ACHN (cell line): ENCODE results near the gene THRAP3.

Experiments used
- DNase-seq: peaks from one replicate; pipeline ENCODE4 v3.0.0-alpha.2; 2015
- in situ Hi-C: cut with HindIII; loops from 2 replicates; pipeline ENCODE4 v1.10.0; 2017; ENCODE audit warnings: low sequenced_read_pairs, low pct_ligation_motif_present, low pct_unique_long_range_greater_than_20kb

Gene THRAP3

DNA sequence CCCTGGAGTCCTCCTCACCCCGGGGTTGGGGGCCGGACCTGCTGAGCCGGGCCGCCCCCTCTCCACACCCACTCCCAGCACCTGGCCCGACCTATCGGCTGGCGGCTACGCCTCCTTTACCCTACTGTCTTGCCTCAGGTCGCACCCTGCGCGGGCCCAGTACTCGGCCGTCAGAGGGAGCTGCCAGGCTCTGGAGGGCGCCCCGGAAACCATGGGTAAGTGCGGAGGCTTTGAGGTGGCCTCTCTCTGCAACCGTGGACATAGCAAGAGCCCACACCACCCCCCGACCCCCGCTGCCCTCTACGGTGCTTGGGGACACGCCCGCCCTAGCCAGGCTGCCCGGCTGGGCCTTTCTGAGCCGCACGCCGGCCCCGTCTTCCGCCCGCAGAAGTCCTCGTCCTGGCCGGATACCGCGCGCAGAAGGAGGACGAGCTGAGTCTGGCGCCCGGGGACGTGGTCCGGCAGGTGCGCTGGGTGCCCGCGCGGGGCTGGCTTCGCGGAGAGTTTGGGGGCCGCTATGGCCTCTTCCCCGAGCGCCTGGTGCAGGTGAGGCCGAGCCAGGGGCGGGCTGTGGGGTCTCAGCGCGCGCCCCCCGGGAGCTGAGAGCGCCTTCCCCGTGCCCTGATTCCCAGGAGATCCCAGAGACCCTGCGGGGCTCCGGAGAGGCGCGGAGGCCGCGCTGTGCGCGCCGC lies 82.1 kb downstream of the THRAP3 start, which contains the start of gene SH3D21:
Gene SH3D21, plus strand, starts transcription at position 159 of the 692 bp plus-strand sequence. Its CDS starts 53 bp downstream, at position 212.
- peak; percentile 67 for DNase-seq
- in situ Hi-C loops = no loop called here

DNA sequence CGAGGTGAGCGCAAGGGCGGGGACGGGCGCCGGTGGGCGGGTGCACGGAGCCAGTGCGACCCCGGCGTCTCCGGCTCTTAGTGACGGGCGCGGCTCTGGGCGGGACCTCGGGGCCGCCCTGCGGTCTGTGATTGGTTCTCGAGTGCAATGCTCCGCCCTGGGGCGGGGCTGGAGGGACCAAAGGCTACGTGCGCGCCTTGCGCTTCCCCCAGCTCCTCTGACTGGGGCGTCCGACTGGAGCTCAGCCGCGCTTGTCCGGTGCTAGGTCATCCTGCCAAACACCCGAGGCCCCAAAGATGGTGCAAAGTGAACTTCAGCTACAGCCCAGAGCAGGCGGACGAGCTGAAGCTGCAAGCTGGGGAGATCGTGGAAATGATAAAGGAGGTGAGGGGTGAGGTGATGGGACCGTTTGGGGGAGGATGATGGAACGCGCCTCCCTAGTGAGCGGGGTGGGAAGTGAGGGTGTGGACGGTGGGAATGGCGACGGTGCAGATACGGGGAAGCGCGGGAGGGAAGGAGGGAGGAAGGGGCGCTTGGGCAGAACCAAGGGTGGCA lies 82.7 kb downstream of the THRAP3 start:
- DNase-seq = peak; percentile 93
- in situ Hi-C loops = no loop called here

DNA sequence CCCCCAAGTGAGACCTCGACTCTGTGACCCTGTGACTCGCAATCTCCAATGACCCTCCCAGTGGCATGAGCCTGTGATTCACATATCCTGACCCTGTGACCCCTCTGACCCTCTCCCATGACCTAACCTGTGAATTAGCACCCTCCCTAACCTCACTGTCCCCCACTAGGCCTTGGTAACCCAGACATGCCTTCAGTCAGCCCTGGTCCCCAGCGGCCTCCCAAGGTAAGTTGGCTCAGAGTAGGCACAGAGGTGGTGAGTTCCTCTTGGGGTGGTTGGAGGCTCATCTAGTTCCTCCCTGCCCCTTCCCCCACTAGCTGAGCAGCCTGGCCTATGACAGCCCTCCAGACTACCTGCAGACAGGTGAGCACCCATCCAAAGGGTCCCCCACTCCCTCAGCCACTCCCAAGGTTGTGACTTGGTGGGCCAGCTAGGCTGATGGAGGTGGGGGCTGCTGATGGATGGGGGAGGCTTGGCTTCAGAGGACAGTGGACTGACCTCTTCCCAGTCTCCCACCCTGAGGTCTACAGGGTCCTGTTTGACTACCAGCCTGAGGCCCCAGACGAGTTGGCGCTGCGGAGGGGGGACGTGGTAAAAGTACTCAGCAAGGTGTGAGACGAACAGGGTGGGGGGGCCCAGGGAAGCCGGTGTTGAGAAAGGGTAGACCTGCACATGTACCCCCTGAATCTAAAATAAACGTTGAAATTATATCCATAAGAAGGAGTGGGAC lies 83.5 kb downstream of the THRAP3 start:
- no peak for DNase-seq
- in situ Hi-C loops = no loop called here

DNA sequence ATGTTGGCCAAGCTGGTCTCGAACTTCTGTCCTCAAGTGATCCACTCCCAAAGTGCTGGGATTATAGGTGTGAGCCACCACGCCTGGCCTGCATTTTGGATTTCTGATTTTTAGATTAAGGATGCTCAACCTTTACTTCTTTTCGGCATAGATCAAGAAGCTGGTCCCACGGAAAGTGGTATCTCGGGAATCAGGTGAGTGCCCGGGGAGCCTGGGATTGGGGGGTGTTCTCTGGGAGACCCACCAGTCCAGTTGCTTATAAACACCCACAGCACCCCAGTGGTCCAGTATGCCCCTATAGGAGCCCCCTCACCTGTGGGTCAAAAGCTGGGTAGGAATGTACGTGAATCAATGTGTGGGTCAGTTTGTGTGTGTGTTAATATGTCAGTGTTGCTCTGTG lies 85.2 kb downstream of the THRAP3 start:
- DNase-seq = no peak
- in situ Hi-C loops = no loop called here

DNA sequence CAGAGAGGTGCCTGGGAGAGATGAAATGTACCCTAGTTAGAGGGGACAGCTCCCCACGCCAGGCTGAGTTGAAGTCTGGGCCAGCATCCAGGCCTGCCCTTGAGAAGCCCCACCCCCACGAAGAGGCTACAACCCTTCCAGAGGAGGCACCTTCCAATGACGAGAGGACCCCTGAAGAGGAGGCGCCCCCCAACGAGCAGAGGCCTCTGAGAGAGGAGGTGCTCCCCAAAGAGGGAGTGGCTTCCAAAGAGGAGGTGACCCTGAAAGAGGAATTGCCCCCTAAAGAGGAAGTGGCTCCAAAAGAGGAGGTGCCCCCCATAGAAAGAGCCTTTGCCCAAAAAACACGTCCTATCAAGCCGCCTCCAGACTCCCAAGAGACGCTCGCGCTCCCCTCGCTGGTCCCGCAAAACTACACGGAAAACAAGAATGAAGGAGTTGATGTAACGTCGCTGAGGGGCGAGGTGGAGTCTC lies 96.1 kb downstream of the THRAP3 start:
- DNase-seq = no peak
- in situ Hi-C loops = no loop called here

DNA sequence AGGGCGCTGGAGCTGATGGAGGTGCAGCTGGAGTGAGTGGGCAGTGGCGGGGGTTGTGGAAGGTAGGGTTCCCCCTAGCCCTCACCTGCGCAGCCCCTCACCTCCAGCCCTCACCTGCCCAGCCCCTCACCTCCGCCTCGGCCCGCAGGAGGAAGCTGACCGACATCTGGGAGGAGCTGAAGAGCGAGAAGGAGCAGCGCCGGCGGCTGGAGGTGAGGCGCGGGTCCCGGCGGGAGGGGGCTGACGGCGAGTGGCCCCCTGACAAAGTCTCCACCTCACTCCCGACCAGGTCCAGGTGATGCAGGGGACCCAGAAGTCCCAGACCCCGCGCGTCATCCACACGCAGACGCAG lies 96.5 kb downstream of the THRAP3 start:
- DNase-seq = no peak
- in situ Hi-C loops = no loop called here

DNA sequence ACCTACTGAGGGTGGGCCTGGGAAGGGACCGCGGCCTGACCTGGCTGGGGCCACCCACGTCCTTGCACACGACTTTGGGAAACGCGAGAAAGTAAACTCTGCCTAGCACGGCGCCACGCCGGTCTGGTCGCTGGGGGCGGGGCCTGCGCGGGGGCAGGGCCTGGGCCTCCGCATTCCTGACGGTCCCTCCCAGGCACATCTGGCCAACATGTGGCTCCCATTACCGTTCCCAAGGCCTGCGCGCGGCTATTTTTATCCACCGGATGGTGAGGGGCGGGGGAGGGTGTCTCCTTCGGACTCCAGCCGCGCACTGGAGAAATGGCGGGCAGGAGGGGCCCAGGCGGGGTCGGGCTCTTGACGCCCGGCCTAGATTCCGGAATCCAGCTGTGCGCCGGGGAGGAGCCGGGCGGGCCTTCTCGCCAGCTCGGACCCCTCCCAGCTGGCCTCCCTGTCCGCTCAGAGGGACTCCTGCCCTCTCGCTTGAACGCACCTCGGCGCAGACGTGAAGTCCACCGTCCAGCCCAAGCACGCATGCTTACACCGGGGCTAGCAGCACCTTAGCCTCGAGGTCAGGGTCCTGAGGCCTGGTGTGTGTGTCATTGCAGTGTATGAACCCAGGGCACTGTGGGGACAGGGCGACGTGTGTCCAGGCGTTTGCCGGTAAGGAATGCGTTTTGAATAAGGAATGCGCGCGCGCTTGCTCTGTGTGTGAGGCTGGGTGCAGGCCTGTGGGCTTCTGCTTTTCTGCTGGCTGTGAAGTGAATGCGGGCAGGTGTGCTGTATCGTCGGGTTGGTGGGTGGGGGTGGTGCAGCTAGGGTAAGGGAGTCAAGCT lies 97.1 kb downstream of the THRAP3 start:
- in situ Hi-C loops = no loop called here
- no peak for DNase-seq

DNA sequence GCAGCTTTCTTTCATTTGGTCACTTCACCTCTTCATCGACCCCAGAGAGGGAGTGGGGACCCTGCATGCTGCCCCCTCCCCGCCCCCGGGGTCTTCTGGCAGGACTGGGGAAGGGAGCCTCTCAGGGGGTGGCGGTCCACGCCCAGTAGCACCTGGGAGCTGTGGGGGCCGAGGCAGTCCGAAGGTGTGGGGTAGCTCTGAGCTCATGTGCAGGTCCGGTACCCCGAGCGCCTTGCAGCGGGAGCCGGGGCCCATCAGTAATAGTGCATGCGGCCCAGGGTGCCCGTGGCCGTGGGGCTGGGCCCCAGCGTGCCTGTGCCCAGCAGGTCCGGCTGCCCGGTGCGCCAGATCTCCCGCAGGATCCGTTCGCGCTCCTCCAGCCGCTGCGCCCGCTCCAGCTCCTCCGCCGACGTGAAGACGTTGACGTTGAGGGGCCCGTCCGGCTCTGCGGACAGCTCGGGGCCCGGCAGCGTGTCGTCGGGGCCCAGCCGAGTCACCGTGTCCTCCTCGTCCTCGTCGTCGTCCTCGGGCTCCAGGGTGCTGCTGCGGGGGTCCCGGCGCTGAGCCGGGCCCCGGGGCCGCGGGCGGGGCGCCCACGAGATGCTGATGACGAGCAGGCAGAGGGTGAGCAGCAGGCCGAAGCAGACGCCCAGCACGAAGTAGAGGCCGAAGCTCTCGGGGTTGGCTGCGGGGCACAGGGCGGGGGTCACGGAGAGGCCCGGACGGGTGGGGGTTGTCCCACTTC lies 98.0 kb downstream of the THRAP3 start:
- no peak for DNase-seq
- in situ Hi-C loops = no loop called here

DNA sequence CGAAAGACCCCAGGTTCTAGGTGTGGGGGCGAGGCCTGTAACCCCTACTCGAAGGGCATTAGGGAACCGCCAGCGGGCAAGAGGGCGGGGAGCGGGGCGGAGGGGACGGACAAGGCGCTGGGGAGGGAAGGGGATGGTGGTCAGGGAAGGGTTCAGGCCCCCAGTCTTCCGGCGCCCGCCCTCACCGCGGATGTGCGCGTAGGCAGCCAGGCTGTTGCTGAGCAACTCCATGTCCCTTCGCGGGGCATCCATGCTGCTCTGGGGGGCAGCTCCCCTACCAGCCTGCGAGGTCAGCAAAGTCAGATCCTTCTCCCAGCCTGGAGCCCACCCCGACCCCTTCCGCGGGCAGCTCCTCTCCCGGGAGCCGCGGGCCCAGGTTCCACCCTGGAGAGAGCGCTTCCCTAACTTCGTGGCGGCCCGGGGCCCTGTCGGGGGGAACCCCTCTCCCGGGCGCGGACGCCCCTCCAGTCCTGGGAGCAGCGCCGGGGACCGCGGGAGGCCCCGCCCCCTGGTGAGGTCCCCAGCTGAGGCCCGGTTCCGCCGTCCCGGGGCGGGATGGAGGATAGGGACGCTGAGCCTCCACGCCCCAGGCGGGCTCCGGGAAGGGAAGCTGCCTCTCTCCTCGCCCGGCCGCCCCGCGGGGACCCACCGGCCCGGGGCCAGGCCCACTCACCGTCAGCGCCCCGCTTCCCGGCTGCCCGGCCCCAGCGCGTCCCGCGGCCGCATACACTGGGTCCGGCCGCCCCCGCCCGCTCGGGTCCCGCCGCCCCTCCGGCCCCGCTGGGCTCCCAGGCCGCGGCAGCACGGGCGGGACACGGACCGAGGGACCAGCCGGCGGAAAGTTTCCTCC lies 98.8 kb downstream of the THRAP3 start:
- DNase-seq = peak; percentile 35
- in situ Hi-C loops = no loop called here

DNA sequence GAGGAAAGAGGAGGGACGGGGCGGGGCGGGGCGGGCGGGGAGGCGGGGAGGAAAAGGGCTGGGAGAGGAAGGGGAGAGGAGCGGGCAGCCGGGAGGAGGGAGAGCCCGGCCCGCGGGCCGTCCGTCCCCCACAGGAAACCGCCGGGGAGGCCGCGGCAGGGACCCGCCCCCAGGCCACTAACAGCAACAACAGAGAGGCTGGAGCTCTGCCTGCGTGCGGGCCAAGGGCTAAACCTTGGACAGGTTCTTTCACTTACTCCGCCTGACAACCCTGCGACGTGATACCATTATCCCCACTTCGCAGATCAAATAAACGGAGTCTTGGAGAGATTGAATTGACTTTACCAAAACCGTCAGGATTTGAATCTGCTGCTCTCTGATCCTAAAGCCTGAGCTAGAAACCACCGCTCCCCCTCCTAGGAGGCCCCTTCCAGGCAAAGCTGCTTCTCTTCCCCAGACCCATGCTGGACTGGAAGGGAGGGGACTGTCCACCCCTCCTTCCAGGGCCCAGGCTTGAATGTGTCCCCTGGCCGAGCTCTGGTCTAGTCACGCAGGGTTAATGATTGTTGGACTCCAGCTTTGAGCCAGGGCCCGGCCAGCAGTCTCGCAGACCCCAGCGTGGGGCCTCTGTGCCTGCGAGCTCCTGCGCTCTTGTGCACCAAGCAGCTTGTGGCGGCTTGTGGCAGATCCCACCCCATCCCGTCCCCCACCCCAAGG lies 99.6 kb downstream of the THRAP3 start, which contains the start of gene EVA1B:
Gene EVA1B, minus strand, starts transcription at position 10 of the 717 bp plus-strand sequence. CDS start 608 bp downstream, outside the sequence.
- peak; percentile 74 for DNase-seq
- in situ Hi-C loops = no loop called here

DNA sequence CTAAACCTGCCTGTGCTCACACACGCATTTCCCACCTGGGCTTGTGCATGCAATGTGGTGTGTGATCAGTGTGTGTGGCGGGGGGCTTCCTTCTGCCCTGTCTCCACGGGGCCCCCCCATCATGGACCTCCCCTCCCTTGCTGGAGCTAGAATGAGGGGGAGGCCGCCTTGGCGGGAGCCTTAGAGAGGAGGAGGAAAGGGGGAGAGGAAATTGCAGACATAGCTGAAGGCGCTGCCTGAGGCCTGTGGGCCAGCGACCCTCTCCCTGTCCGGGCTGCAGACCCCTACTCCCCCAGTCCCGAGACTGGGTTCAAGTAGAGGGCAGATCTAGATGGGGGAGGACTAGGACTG lies 100.1 kb downstream of the THRAP3 start:
- in situ Hi-C loops = no loop called here
- no peak for DNase-seq

DNA sequence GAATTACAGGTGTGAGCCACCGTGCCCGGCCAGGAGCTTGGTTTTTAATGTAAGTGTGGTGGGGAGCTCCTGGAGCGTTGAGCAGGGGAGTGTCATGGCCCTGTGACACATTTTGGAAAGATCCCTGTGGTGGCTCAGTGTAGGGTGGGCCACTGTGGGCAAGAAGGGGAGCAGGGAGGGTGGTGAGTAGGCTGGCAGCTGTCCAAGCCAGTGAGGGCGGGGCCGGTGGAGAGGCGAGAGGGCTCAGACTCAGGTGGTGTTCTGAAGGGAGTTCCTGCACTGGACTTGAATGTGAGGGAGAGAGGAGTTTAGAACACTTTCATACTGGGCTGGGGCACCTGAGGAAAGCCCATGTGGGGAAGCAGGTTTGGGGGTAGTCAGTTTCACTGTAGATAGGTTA lies 102.3 kb downstream of the THRAP3 start:
- in situ Hi-C loops = no loop called here
- no peak for DNase-seq

DNA sequence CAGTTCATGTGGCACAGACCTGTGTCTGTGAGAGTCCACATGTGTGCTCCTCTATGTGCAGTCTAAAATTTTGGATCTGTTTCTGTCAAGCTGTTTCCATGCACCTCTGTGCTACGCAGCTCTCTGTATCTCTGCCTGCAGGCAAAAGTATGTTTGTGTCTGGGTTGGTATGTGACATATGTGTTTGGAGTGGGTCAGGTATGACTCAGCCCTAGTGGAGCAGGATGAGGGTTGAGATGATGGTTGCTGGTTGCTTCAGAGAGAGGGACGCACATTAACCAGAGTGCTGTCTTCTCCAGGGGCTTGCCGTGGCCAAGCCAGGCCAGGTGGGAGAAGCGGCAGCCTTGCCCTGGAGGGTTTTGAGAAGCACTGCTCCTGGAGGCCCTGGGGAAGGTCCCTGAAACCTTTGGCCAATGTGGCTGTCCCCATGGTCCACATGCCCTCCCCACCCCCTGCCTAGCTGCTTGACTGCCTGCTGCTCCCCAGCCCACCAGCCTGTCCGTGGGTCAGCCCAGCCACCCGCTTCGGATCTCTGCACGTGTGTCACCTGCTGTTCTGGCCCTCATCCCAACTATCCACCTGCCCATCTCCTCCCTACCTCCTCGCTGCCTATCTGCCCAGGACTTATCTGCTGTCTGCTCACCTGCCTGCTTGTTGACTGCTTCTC lies 103.3 kb downstream of the THRAP3 start:
- in situ Hi-C loops = no loop called here

DNA sequence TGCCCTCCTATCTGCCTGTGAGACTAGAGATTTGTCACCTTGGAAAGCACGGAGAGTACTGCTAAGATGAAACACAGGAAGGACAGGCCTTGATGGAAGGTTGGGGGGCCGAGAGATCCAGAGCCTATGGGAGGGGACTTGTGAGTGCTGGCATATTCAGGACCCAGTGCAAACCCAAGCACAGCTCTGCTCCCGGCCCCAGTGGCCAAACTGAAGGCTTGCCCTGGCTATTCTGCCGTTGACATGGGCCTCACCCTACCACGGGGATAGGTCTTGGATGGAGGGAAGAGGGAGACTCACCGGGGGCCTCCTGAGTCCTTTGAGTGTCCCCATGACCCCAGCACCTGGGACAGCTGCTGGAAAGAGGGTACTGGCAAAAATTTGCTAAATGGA lies 103.8 kb downstream of the THRAP3 start:
- DNase-seq = no peak
- in situ Hi-C loops = no loop called here

More for the DNA sequence above, 103.3 kb downstream of the THRAP3 start:
- DNase-seq = no peak

DNA sequence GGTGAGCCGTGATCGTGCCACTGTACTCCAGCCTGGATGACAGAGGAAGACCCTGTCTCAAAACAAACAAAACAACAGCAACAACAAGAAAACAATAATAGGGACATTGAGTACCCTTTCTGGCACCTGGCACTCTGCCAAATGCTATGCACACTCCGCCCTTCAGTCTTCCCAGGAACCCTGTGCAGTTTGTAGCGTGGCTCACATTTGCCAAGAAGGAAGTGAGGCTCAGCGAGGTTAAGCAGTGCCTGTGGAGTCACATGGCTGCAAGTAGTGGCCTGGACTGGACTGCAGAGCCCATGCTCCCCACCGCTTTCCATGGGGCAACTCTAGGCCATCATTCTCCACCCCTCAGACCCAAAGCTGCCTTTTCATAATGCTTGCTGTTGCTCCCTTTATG lies 104.5 kb downstream of the THRAP3 start:
- in situ Hi-C loops = no loop called here
- no peak for DNase-seq

DNA sequence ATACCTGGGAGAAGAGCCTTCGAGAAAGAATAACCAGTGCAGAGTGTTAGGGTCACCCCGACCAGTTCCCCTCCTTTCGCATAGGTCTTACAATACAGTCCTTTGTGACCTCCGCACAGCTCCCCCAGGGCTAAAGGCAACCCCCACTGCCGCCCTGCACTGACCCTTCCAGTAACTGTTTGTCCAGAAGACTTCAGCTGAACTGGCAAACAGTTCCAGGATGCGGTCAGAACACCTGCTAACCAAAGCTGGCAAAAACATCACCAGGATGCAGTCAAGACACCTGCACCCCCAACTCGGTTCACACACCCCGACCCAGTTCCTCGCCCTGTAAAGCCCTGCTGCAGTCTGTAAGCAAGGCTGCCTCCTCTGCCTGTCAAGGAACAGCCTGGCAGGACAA lies 105.6 kb downstream of the THRAP3 start:
- in situ Hi-C loops = no loop called here
- DNase-seq = no peak
